Caco-2 (cell line): ENCODE results near the gene SUMF1. TPM values are rescaled to one million over a fixed set of nuclear protein-coding genes. Genes with fewer than 3 reads are reported as not detected.

Source experiments
- BruUV-seq: library from RNA; stranded (reverse); fragments of 400-500 nt; replicated peaks from 2 replicates; lab custom pipeline; 2021; lab: Mats Ljungman, UMichigan
- CTCF ChIA-PET: fragments of 300-600 bp; sonication (Branson Sonifier 250); formaldehyde crosslinking; loops from one replicate; lab custom pipeline; 2022; ENCODE audit warnings: antibody characterized with exemption; lab: Charles Lee
- POLR2A ChIA-PET: fragments of 300-600 bp; sonication (Branson Sonifier 250); formaldehyde crosslinking; loops from one replicate; lab custom pipeline; 2022; ENCODE audit warnings: antibody characterized with exemption; lab: Charles Lee
- DNase-seq, 2 experiments: peaks; one replicate each; pipeline versions ENCODE4 v3.0.0 to v3.0.0-alpha.2; 2020 to 2022
- H3K27me3 ChIP-seq: replicated peaks from 2 replicates; pipeline ENCODE4 v1.6.0; 2011; ENCODE audit warnings: low read length; ENCODE audit not compliant: control insufficient read depth, insufficient read depth
- H3K36me3 ChIP-seq: 2 replicates; pipeline ENCODE4 v1.5.1; 2011; ENCODE audit warnings: low read length; ENCODE audit not compliant: control insufficient read depth, insufficient read depth
- H3K4me1 ChIP-seq: fragments of 250-450 bp; sonication (Bioruptor Pico); 2 replicates; pipeline ENCODE4 v1.5.1; 2020; ENCODE audit warnings: mild to moderate bottlenecking
- H3K4me3 ChIP-seq: 2 replicates; pipeline ENCODE4 v1.5.1; 2011; ENCODE audit warnings: low read depth, mild to moderate bottlenecking, control low read depth, low read length
- H3K9me3 ChIP-seq: fragments of 250-450 bp; sonication (Bioruptor Pico); 2 replicates; pipeline ENCODE4 v1.5.1; 2020; ENCODE audit warnings: mild to moderate bottlenecking, moderate library complexity
- H3K27ac Mint-ChIP-seq: one replicate; pipeline ENCODE4 v1.8.0; 2022; ENCODE audit warnings: mixed read lengths; ENCODE audit not compliant: unreplicated experiment
- H3K27me3 Mint-ChIP-seq: one replicate; pipeline ENCODE4 v1.8.0; 2022; ENCODE audit warnings: mixed read lengths; ENCODE audit not compliant: insufficient read depth, unreplicated experiment
- H3K36me3 Mint-ChIP-seq: one replicate; pipeline ENCODE4 v1.8.0; 2022; ENCODE audit warnings: mild to moderate bottlenecking, mixed read lengths; ENCODE audit not compliant: insufficient read depth, unreplicated experiment
- H3K4me1 Mint-ChIP-seq: one replicate; pipeline ENCODE4 v1.8.0; 2022; ENCODE audit warnings: low read depth, mixed read lengths; ENCODE audit not compliant: unreplicated experiment
- H3K4me3 Mint-ChIP-seq: one replicate; pipeline ENCODE4 v1.8.0; 2022; ENCODE audit warnings: mild to moderate bottlenecking, moderate library complexity, mixed read lengths; ENCODE audit not compliant: unreplicated experiment
- H3K9me3 Mint-ChIP-seq: one replicate; pipeline ENCODE4 v1.8.0; 2022; ENCODE audit warnings: mixed read lengths; ENCODE audit not compliant: unreplicated experiment
- CTCF ChIP-seq, 2 experiments: fragments of 200-600 bp in 1 of 2; IDR thresholded peaks; 1 replicate in 1 of 2; 2 replicates in 1 of 2; pipeline versions ENCODE4 v1.5.1 to v1.8.0; 2011 to 2022; ENCODE audit warnings: antibody characterized with exemption in 1 of 2, control low read depth in 1 of 2, inconsistent platforms in 1 of 2, low read depth in 1 of 2, low read length in 1 of 2, mild to moderate bottlenecking in 1 of 2, moderate library complexity in 1 of 2; ENCODE audit not compliant: insufficient read depth in 1 of 2, severe bottlenecking in 1 of 2, unreplicated experiment in 1 of 2
- intact Hi-C: fragments of 100-400 bp; cut with micrococcal nuclease; formaldehyde crosslinking; loops from one replicate; pipeline ENCODE4 v1.10.0; 2022; ENCODE audit not compliant: unreplicated experiment
- total RNA-seq: library from RNA; stranded (reverse); gene quantifications from 2 replicates; pipeline ENCODE4 v1.2.3, GENCODE V29; 2022

Gene SUMF1
- total RNA-seq, 1 experiment from 2014 or later = 24.4 TPM

GRCh38 chr3:4376499-4376898, 90.6 kb downstream of the SUMF1 start:
- POLR2A ChIA-PET = no interaction called here
- Mint-ChIP-seq H3K27ac (no peak overlapping the region), H3K4me1 (no peaks in the 10 kb centered on the region), H3K9me3 (peaks cover 10% of the 10 kb centered on the region), H3K36me3 (no peaks in the 10 kb centered on the region), H3K4me3 (no peak overlapping the region), H3K27me3 (no peaks in the 10 kb centered on the region)
- Histone ChIP-seq H3K36me3 (no peaks in the 10 kb centered on the region), H3K4me1 (no peaks in the 10 kb centered on the region), H3K27me3 (no peaks in the 10 kb centered on the region), H3K9me3 (no peaks in the 10 kb centered on the region; the same call in 1 of the 2 replicates), H3K4me3 (no peak overlapping the region)
- TF ChIP-seq CTCF (IDR thresholded peaks at IDR 0.05; ENCODE audit: insufficient read depth in 1 of 2, low read depth in 1 of 2, low read length in 1 of 2, severe bottlenecking in 1 of 2, unreplicated experiment in 1 of 2) = no peak
- DNase-seq = no peak
- no TSS peak for BruUV-seq
- CTCF ChIA-PET = no interaction called here
- intact Hi-C loops = no loop called here

GRCh38 chr3:4375911-4376310, 91.2 kb downstream of the SUMF1 start:
- Mint-ChIP-seq H3K9me3 (peaks cover 10% of the 10 kb centered on the region), H3K4me1 (no peaks in the 10 kb centered on the region), H3K4me3 (no peak overlapping the region), H3K27me3 (no peaks in the 10 kb centered on the region), H3K36me3 (no peaks in the 10 kb centered on the region), H3K27ac (no peak overlapping the region)
- BruUV-seq = no TSS peak
- Histone ChIP-seq H3K4me1 (no peaks in the 10 kb centered on the region), H3K36me3 (no peaks in the 10 kb centered on the region), H3K9me3 (no peaks in the 10 kb centered on the region; the same call in 1 of the 2 replicates), H3K4me3 (no peak overlapping the region), H3K27me3 (no peaks in the 10 kb centered on the region)
- intact Hi-C loops = no loop called here
- ChIA-PET POLR2A (no interaction called here), CTCF (no interaction called here)
- TF ChIP-seq CTCF (IDR thresholded peaks at IDR 0.05; ENCODE audit: insufficient read depth in 1 of 2, low read depth in 1 of 2, low read length in 1 of 2, severe bottlenecking in 1 of 2, unreplicated experiment in 1 of 2) = no peak
- no peak for DNase-seq

GRCh38 chr3:4373669-4374068, 93.4 kb downstream of the SUMF1 start:
- POLR2A ChIA-PET = no interaction called here
- H3K27me3 ChIP-seq = no peaks in the 10 kb centered on the region

More at GRCh38 chr3:4373669-4374068, 93.4 kb downstream of the SUMF1 start:
- no peak for DNase-seq
- TF ChIP-seq CTCF (IDR thresholded peaks at IDR 0.05; ENCODE audit: insufficient read depth in 1 of 2, low read depth in 1 of 2, low read length in 1 of 2, severe bottlenecking in 1 of 2, unreplicated experiment in 1 of 2) = no peak
- CTCF ChIA-PET = no interaction called here
- no peaks in the 10 kb centered on the region; the same call in 1 of the 2 replicates for H3K9me3 ChIP-seq
- no TSS peak for BruUV-seq
- no peaks in the 10 kb centered on the region for H3K36me3 ChIP-seq
- peaks cover 12% of the 10 kb centered on the region for H3K4me1 ChIP-seq
- no peak overlapping the region for H3K4me3 ChIP-seq
- H3K9me3 Mint-ChIP-seq = peaks cover 10% of the 10 kb centered on the region
- no peak overlapping the region for H3K27ac Mint-ChIP-seq
- H3K36me3 Mint-ChIP-seq = no peaks in the 10 kb centered on the region
- H3K4me1 Mint-ChIP-seq = peaks cover 7% of the 10 kb centered on the region
- no peak overlapping the region for H3K4me3 Mint-ChIP-seq
- intact Hi-C loops = no loop called here
- H3K27me3 Mint-ChIP-seq = no peaks in the 10 kb centered on the region
